Measurements from ENCODE around the gene TMEM267.
"Not testable (repeated sequence)": the region's sequence is repeated elsewhere in the genome, so short reads cannot be mapped to it uniquely, and the experiment has no call there.

TMEM267 gene

DNA sequence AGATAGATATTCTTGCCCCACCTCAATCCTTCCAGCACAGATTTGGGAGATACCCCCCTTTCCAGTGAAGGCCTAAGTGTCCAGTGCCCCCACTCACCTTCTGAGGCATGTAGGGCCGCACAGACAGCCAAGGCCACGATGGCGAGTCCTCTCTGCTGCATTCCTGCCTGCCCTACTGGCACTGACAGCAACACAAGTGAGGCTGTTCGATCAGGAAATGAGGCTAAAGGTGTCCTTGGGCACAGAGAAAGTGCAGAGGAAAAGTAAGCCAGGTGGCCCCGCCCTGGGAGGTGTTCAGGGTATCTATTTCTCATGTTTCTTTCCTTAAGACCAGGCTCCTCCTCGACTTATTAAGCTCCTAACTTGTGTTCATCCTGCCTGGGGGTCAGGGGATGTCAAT is 71.5 kb downstream of the TMEM267 start, which contains the start of gene CCL28:
Gene CCL28, minus strand, starts transcription at position 236 of the 400 bp plus-strand sequence. Its CDS starts 75 bp downstream, at position 161.
- in situ Hi-C loops (cut with MboI; ENCODE audit: low sequenced_read_pairs, unreplicated experiment) = no loop called here
- TF ChIP-seq, protein P1, sequence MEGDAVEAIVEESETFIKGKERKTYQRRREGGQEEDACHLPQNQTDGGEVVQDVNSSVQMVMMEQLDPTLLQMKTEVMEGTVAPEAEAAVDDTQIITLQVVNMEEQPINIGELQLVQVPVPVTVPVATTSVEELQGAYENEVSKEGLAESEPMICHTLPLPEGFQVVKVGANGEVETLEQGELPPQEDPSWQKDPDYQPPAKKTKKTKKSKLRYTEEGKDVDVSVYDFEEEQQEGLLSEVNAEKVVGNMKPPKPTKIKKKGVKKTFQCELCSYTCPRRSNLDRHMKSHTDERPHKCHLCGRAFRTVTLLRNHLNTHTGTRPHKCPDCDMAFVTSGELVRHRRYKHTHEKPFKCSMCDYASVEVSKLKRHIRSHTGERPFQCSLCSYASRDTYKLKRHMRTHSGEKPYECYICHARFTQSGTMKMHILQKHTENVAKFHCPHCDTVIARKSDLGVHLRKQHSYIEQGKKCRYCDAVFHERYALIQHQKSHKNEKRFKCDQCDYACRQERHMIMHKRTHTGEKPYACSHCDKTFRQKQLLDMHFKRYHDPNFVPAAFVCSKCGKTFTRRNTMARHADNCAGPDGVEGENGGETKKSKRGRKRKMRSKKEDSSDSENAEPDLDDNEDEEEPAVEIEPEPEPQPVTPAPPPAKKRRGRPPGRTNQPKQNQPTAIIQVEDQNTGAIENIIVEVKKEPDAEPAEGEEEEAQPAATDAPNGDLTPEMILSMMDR (IDR thresholded peaks at IDR 0.05; ENCODE audit: borderline replicate concordance, control extremely low read depth, extremely low read depth, insufficient read depth, missing control alignments) = no peak
- DNase-seq (ENCODE audit: low spot score) = no peak

DNA sequence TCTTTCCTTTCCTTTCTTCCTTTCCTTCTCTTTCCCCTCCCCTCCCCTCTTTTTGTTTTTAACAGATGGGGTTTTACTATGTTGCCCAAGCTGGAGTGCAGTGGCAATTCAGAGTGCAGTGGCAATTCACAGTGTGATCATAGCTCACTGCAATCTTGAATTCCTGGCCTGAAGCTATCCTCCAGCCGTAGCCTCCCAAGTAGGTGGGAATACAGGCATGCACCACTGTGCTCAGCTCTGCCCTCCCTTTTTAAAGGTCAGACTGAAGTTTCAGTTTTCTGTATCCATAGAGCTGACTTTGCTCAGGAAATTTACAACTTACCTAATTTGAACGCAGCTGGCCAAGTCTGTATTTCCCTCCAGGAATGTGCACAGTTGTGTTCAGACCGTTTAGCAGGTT is 72.2 kb downstream of the TMEM267 start:
- DNase-seq (ENCODE audit: low spot score) = no peak

DNA sequence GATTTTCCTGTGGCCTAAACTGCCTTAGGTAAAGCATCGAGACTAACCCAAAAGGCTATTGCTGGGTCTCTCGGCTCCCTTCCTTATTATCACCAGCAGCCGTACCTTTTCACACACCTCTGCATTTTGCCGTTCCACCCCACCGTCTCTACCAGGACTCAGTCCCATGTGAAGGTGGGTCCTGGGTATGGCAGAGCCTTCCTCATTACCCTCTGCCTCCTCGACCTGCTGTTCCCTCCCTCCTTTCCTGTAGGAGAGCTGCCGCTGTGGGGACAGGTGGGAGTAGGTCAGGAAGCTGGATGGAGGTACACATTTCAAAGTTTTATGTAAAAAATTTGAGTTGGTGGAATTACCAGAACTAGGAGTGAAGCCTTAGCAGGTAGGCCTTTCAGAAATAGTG is 73.3 kb downstream of the TMEM267 start:
- TF ChIP-seq, protein P1 (IDR thresholded peaks at IDR 0.05; ENCODE audit: borderline replicate concordance, control extremely low read depth, extremely low read depth, insufficient read depth, missing control alignments) = no peak
- no peak for DNase-seq (ENCODE audit: low spot score)
- in situ Hi-C loops (cut with MboI; ENCODE audit: low sequenced_read_pairs, unreplicated experiment) = no loop called here

More for the DNA sequence above, 72.2 kb downstream of the TMEM267 start:
- TF ChIP-seq, protein P1 (IDR thresholded peaks at IDR 0.05; ENCODE audit: borderline replicate concordance, control extremely low read depth, extremely low read depth, insufficient read depth, missing control alignments) = no peak
- in situ Hi-C loops (cut with MboI; ENCODE audit: low sequenced_read_pairs, unreplicated experiment) = no loop called here

DNA sequence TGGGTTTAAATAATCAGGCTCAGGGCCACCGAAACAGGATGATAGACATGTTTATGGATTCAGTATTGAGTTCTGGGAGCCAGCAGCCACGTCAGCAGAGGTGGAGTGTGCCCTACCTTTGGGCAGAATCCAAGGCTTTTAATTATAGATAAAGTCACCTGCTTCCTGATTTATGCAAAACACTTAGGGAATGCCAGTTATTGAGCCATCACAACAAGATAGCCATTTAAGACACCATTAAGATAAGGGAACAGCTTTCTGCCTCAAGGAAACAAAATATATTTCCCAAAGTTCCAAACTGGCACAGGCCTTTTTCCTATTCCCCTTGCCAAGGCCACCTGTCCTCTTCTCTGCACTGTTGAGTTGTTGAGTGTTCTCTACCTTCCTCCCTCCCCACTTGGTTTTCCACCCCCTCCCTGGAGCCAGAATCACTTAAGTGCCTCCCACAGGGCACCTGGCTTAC is 73.8 kb downstream of the TMEM267 start:
- no peak for DNase-seq (ENCODE audit: low spot score)
- in situ Hi-C loops (cut with MboI; ENCODE audit: low sequenced_read_pairs, unreplicated experiment) = no loop called here
- TF ChIP-seq, protein P1 (IDR thresholded peaks at IDR 0.05; ENCODE audit: borderline replicate concordance, control extremely low read depth, extremely low read depth, insufficient read depth, missing control alignments) = no peak

DNA sequence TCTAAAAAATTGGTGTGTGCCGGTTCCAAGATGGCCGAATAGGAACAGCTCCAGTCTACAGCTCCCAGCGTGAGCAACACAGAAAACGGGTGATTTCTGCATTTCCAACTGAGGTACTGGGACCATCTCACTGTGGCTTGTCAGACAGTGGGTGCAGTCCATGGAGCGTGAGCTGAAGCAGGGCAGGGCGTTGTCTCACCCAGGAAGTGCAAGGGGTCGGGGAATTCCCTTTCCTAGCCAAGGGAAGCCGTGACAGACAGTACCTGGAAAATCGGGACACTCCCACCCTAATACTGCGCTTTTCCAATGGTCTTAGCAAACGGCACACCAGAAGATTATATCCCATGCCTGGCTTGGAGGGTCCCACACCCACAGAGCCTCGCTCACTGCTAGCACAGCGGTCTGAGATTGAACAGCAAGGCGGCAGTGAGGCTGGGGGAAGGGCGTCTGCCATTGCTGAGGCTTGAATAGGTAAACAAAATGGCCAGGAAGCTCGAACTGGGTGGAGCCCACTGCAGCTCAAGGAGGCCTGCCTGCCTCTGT is 81.1 kb downstream of the TMEM267 start:
- DNase-seq (ENCODE audit: low spot score); in situ Hi-C loops (cut with MboI; ENCODE audit: low sequenced_read_pairs, unreplicated experiment): not testable (repeated sequence)

DNA sequence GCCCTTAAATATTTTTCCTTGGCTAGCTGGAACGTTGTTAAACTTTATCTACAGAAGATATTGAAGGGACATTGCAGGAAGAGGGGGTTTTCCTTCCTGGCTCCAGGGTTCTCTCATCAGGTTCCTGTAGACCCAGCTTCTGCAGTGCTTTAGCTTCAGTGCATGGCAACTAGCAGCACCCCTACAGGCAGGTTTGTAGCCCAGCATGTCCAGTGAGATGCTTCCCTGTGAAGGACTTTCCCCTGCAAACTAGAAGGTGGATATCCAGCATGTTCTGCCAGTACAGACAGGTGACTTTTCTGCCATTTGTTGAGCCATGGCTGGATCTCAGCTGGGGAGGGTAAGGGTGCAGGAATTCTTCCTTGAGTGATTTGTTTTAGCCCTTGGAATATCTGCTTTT is 81.8 kb downstream of the TMEM267 start:
- in situ Hi-C loops (cut with MboI; ENCODE audit: low sequenced_read_pairs, unreplicated experiment) = no loop called here
- no peak for DNase-seq (ENCODE audit: low spot score)
- TF ChIP-seq, protein P1 (IDR thresholded peaks at IDR 0.05; ENCODE audit: borderline replicate concordance, control extremely low read depth, extremely low read depth, insufficient read depth, missing control alignments) = no peak

DNA sequence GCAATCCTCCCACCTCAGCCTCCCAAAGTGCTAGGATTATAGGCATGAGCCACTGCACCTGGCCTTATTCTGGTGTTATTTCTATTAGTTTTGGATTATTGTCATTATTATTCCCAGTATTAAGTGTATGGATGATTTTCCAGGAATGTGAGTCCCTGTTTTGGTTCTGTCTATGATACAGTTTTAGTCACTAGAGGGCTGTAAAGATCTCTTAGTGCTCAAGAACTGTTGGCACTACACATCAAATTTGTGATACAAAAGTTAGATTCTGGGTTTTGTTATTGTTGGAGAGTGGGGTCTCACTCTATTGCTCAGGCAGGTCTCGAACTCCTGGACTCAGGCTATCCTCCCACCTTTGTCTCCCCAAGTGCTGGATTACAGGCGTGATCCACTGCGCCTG is 83.6 kb downstream of the TMEM267 start:
- in situ Hi-C loops (cut with MboI; ENCODE audit: low sequenced_read_pairs, unreplicated experiment) = no loop called here
- TF ChIP-seq, protein P1 (IDR thresholded peaks at IDR 0.05; ENCODE audit: borderline replicate concordance, control extremely low read depth, extremely low read depth, insufficient read depth, missing control alignments) = no peak
- no peak for DNase-seq (ENCODE audit: low spot score)

Measured in GM13976 (cell line).